ENCODE data around the gene HOXA11.
A peak's percentile ranks its signal among the peaks of the same experiment; 100 is the strongest.

The HOXA11 gene

DNA sequence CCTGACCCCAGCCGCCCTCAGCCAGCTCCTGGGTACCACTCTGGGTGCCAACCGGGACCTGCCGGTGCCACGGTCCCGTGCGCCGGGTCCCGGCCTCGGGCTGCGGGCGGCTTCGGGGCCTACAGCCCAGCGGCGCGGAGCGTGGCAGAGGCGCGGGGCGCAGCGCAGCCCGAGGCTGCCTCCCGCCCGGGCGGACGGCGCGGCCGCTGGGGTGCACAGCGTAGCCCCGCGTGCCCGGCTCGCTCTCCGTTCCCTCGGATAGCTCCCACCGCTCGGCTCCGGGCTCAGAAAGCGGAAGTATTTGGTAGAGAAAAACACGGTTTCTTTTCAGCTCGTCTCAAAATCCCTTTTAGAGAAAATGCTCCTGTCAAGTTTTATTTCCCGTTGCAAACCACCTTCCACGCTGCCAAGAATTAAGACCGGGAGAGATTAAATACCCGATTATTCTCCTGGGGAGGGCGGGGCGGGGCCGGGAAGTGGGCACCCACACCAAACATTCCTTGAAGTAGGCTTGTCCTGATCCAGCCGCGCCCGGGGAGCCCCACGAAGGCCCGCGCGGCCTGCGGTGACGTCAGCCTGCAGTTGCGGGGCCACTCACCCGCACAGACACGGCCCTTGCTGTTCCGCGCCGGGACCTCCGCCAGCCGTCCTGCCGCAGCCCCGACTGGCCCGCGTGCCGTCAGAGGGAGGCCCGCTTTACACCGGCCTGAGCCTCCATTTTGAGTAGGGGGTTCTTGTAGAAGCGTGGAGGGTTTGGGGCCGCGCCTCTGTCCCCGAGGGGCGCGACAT is 7.7 kb upstream of the HOXA11 start:
- DNase-seq (ENCODE audit: low spot score) = no peak

DNA sequence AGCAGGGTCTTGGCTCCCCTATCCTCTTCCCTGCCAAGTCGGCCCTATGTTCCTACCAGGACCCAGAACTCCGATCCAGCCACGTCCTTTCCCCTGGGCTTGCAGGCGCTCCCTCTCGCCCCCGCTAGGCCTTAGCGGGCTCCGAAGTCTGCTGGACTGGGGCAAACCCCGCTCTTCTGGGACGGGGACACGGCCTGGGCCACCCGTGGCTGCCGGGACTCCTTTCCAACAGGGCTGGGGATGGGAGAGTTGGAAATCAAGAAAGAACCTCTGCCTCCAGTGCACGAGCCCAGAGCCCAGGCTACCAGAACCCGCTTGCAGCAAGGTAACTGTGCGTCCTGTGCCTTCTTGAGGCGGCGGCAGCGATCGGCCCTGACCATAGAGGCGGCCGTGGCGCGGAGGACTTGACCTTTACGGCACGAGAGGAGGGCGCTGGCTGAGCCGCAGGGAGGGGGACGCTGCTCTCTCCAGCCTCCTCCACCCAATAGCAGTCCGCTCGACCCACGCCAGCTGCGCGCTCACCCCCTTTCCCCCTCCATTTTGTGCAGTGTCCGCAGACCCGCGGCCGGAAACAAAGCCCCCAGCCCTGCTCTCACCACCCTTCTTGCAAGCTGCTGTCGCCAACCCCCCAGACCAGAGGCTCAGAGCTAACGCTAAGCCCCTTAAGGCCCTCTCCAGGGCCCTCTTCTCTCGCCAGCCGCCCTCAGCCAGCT is 7.0 kb upstream of the HOXA11 start:
- DNase-seq (ENCODE audit: low spot score) = no peak

DNA sequence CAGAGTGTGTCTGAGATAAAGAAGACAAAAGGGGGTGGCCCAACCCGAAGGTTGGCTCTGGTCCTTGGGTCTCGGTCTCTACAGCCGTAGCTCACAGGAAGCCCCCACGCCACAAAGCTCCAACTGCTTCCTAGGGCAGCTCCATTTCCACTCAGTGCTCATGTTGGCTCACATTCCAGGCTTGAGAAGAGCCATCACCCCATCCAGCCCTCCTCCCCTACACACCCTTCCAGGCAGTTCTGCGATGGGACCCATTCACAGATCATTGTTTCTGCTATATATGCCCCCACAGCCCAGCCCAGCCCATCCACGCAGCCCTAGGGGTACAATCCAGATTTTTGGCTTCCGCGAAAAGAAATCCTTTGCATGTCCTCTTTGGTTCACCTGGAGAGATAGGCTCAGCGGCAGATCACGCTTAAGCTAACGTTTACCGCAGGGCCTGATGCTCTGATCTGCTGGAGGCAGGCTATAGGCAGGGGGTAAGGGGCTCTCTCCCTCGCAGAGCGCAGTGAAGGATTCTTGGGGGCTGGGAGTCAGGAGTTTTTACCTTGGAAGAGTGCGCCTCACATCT is 6.2 kb upstream of the HOXA11 start:
- no peak for DNase-seq (ENCODE audit: low spot score)

DNA sequence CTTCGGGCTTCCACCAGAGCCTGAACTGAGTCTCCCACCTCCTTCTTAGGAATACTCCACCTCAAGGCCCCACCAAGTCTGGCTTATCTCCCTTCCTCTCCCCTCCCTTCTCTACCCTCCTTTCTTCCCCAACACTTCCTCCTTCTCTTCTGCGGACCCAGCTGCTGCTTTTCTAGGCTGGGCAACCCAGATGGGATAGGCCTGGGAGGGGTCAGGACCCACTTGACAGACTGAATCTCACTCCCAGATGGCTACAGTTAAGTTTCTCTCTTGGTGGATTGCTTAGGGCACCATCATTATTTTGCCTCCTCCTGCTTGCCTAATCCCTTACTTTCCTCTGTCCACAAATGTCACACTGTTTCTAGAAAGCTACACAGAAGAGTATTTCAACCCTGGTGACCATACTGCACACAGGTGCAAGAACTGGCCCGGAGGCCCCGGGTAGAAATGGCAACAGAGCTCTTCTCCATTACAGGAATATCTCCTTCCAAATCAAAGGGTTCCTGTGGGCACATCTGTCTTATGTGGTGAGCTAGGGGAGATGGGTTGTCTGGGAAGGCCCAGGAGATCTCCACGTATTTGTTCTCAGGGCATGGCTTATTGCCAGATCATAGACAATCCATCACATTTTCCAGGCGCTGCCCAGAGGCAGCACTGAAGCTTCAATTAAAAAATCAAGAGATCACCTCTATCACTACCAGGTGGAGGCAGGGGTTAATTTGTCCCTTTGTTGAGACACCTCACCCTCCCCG is 5.1 kb upstream of the HOXA11 start:
- DNase-seq (ENCODE audit: low spot score) = no peak

DNA sequence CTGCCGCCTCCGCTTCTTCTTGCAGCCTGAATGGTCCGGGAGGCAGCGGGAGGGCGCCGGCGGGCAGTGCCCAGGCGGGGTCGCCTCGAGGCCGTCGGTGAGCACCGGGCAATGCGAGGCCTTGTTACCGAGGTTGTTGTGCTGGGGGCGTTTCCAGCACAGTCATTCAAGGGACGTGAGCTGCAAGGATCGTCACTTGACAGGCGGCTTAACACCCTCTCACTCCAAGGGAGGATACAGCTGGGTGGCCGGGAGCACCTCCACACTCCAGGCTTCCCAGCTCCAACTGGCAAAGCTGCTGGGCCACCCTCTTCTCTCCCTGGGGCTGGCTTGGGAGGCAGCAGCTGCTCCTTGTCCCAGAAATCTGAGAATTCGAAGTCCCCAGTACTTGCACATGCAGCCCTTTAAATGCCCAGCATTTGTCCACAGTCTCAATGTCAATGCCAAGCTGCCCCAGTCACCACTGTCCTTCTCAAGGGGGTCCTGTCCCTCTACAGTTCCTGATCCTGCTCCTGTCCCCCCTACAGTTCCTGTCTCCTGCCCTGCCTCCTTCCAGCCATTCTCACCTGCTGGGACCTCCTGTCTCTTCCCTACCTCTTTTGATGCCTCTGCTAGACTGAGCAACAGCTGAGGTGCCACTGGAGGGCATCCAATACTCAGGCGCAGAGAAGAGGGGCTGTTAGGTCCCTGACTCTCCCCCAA is 4.4 kb upstream of the HOXA11 start:
- DNase-seq (ENCODE audit: low spot score) = no peak

DNA sequence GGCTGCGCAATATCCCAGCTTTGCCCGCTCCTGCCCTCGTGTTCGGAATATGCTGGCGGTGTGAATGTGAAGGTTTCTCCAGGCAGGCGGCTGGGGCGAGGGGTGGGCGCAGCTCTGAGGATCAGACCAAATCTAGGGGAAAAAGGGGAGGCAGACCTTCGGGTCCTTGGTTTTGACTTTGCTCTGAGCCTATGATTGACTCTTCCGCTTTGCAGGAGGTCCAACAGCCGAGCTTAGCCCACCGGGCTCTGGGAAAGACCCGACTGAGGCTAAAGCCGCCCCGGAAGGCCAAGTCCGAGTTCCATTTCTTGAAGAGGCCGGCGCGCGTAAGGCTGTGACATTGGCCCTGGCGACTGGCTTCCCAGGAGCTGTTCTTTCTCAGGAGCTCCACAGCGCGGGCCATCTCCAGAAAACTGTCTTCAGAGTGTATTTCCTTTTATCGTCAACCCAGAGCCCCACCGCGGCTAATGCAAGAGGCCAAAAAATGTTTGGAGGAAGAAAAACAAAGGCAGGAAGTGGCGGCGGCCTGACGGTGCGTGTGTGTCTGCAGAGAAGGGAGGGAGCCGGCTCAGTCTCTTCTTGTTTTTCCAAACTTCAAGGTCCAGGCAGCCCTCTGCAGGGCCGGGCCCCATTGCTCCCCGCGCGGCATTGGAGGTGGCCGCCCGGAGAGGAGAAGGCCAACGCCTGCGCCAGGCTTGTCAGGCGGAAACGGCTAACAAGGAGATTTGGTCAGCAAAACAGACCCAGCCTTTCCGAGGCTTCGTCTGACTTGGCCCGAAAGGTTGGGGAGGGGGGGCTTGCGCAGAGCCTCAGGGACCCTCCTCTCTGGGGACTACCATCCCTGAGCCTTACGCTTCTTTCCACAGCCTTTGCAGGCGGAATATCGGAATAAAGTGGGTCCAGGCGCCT is 3.6 kb upstream of the HOXA11 start:
- peak; percentile 18 for DNase-seq (ENCODE audit: low spot score)

DNA sequence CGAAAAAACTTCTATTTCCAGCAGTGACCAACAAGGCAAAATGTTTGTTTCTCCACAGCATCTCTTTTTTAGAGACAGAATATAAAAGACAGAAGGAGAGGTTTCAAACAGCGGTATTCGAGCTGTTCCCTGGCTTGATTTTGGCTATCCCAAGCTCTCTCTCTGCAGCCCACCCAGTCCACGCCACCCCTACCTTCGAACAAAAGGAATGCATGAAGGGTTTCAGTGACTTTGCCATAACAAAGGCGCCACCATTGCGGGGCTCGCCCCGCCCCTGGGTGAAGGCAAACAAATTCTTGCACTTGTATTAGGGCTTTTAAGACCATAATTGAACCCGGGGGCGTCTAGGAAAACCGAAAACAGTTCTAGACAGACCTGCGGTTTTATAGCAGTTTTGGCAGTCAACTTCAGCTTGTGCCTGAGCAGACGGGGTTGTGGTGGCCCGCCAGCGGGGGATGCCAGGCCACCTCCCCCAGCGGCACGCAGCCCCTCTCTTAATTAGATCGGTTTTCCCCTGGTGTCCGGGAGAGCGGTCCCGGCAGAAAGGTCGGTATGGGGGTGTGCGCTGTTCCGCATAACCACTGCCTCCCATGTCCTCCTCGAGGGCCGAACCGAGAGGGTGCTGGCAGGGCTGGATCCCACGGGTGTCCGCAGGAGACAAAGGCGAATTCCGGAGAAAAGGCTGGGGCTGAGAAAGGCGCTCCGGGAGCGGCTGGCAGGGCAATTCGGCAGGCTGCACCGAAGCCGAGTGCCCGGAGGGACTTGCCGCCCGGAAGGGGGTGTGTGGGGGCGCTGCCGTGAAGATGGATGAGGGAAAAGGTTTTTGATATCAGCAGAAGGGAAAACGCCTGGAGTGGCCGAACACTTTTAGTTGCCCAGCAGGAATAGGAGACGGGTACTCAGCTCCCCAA is 2.7 kb upstream of the HOXA11 start:
- no peak for DNase-seq (ENCODE audit: low spot score)

DNA sequence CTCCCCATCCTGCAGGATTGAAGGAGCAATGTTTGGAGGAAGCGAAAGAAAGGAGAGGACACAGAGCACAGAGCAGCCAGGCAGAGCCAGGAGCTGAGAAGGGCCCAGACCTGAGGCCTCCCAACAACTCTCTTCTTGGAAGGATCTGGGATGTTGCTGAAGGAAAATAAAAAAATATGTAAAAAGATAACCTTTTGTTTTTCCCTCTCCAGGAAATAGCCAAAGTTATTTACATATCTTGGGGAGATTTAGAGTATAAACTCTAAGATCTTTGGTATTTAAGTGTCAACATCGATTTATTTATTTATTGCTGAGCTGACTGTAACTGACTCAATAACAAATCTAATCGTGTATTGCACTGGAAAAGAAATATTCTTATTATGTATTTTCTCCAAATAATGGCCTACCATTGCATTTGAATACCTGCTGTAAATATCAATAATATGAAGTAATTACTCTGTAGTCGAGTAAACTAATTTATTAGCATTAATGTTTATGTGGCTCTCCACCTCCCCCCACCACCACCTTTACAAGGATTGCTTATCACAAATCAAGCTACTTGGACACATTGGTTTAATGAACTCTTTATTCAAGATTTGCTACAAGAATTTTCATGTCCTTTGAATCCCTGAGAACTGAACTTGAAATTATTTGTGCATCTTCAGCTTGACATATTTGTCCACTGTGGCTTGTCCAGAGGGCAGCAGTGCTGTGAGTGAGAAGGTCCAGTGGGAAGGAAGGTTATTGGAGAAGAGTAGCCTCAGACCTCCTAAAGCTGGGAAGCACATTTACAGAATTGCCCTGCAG is 1.8 kb upstream of the HOXA11 start:
- DNase-seq (ENCODE audit: low spot score) = no peak

DNA sequence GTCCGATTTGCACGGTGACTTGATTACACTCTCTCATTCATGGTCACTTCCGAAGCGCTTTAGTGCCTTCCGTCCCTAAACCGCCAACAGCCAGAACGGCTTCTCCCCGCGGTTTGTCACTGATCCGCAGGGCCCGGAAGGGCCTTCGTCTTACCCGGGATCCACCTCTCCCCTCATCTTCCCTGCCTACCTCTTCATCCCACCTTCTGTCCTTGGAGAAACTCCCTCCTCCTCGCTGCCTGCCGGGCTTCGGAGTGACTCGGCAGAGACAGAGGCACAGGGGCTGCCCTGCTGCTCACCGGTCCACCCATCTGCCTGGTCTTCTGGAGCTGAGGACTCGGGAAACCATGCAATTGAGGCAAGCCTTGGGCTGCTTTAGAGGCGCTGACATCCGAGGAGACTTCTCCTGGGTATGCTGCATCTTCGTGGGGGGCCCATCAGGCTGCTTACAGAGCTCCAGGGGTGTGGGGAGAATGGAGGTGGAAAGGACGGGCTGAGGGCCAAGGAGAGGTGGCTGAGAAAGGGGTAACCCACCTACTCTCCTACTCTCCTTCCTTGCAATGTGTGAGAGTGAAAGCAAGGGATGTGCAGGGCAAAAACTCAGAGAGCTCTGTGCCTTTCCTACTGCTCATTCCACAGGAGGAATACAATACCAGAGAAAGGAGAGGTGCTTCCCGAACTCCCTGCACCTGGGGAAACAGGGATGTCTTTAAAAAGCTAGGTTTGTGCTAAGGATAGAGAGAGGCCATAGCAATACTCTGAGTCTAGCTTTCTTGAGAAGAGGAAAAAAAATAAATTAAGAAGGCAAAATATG is 1.0 kb upstream of the HOXA11 start:
- DNase-seq (ENCODE audit: low spot score) = no peak

DNA sequence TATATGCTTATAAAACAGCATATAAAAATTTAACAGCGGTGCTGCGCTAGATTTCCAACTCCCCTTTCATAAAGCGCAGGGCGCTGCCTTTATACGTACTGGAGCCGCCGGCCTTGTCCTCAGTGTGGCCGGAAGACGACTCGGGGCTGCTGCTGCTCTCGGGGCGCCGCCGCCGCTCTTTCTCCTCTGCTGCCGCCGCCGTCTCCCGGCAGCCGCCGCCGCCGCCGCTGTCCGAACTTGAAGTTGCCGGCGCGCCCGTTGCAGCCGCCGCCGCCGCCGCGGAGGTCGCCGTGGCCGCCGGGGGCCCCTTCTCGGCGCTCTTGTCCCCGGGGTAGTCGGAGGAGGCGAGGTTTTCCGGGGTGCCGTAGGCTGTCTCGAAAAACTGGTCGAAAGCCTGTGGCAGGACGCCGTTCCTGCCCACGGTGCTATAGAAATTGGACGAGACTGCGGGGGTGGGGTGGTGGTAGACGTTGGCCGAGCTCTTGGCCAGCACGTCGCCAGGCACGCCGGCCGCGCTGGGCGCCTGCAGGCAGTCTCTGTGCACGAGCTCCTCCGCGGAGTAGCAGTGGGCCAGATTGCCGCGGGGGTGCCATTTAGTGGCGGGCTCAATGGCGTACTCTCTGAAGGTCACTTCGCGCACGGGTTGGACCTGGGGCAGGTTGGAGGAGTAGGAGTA is 557 bp downstream of the HOXA11 start:
- no peak for DNase-seq (ENCODE audit: low spot score)

DNA sequence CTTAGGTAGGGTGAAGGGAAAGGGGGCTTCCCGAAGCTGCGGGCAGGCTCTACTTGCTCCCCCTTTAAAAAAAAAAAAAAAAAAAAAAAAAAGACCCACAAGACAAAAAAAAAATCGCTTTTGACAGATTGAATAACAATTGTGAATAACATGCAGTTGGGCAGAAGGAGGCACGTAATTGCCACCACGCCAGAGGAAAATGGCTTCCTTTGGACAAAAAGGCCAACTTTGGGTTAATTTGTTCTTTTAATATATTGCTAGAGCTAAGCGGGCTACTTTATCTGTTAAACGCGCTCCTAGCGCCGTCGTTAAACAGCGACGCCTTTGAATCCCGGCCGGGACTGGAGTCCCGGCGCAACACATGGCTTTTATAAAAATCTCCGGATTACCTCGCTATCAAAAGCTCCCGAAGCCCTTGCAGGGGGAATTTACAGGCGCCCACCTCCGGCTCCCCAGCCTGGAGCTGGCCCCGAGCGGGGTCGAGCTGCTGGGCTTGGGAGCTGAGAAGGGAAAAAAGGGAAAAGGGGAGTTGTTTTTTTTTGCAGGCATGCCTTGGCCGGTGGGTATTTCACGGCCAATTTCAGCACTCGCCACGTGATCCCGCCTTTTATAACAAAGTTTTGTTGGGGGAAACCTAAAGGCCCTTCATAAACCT is 1.2 kb downstream of the HOXA11 start:
- no peak for DNase-seq (ENCODE audit: low spot score)

DNA sequence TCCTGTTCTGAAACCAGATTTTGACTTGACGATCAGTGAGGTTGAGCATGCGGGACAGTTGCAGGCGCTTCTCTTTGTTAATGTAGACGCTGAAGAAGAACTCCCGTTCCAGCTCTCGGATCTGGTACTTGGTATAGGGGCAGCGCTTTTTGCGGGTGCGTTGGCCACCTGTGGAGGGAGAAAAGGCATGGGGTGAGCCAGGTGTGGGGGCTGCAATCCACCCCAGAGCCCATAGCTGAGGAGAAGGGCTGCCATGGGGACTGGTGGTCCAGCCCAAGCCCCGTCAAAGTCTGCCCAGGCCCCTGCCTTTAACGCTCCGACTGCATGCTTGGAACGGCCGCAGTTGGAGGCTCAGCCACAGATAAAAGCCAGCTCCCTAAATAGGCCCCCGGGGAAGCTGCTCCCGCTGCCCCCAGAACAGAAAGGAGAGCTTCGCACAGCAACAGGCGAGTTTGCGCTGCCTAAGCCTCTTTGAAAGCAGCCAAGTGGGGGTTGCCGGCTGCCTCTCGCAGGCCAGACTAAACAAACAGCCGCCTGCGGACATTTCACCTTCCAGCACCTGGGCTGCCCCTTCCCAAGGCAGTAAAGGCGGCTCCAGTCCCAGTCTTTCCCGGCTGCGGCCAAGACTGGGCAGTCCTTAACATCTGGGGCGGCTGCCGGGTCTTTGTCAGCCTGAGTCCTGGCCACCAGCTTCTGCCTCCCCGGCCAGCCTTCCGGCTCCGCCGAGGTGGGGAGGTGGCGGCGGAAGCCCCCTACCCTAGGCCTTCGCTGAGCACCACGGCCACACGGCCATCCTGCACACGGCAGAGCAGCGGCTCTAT is 2.0 kb downstream of the HOXA11 start:
- DNase-seq (ENCODE audit: low spot score) = no peak

DNA sequence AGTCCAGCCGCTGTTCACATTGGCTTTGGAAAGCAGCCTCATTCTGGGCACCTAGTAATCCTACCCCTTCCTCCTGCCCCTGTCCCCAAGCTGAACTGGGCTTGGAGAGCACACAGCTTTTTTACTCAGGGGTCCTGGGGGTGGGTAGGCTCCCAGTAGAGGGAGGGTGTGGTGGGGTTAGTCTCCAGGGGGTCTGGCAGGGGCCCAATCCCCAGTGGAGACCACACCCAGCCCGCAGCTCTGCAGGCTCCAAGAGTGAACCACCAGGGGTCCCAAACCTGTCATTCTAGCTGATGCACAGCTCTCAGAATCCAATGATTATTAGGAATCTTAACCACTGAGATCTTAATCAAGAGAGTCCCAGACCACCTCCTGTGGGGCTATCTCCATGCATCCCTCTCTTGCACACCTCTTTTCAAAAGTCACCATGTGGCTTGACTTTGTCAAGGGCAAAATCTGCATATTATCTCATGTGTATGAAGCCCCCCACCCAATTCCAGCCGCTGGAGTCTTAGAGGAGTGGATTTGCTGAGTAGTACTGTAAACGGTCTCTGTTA is 2.7 kb downstream of the HOXA11 start:
- no peak for DNase-seq (ENCODE audit: low spot score)

DNA sequence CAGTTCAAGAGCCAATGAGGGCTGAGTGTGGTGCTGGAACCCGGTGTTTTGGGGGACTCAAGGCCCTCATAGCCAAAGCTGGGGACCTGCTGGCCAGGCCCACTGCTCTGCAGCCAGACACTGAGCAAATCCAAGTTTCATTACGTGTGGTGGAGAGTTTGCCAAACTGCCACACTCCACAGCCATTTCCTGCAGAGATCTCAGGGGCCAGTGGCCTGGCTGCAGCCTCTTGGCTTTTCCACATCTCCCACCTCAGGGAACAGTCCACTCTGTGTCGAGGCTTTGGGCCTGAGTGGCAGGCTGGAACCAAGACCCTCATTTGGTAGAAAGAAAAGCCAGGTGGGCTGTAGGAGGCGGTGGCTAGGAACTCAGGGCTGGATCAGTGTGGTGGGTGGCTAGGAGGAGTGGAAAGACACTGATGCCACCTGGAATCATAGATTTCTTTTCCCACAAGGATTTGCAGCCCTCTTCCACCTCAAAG is 3.2 kb downstream of the HOXA11 start:
- DNase-seq (ENCODE audit: low spot score) = no peak

Data from CD4-positive, alpha-beta T cell treated with Interleukin-2 at 100 ng/mL for 4 hours (primary cell).